ENCODE results near the gene IFI6. TPM values are rescaled to one million over a fixed set of nuclear protein-coding genes. Genes with fewer than 3 reads are reported as not detected.

IFI6 gene
- total RNA-seq, 1 experiment from 2014 or later: 44.5 TPM

DNA sequence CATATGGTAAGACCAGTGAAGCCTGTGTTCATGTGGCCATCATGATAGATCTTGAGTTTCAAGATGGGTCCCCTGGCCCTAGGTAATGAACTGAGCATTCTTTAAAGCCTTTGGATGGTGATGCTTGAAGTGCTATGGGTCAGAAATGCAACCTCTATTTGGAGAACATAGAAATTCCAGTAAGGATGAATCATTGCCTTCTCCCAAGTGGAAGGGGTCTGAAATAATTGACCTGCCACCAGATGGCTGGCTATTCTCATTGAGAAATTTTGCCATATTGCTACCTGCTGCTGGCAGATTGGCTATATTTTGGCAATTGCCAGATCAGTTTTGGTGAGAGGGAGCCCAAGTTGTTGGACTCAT, 739 bp upstream of the IFI6 start:
- POLR2A ChIA-PET: interaction anchor here (1.0 to 1.8 kb wide), 3 partner anchors 52 to 158 kb away, joined by 3 to 7 read pairs (median 4); partner anchors contain the start of genes FAM76A, PPP1R8 and STX12
- H3K4me1 Mint-ChIP-seq (ENCODE audit: low read depth, unreplicated experiment): peaks cover 6% of the 10 kb centered on the region
- no peaks in the 10 kb centered on the region for H3K27me3 ChIP-seq (replicated peaks; ENCODE audit: control insufficient read depth, insufficient read depth, low read length)
- no peaks in the 10 kb centered on the region for H3K36me3 ChIP-seq (ENCODE audit: control insufficient read depth, insufficient read depth, low read length)
- peaks cover 12% of the 10 kb centered on the region for H3K4me1 ChIP-seq
- no peaks in the 10 kb centered on the region for H3K27me3 Mint-ChIP-seq (ENCODE audit: insufficient read depth, unreplicated experiment)
- peak overlapping the region; percentile 19 for H3K27ac Mint-ChIP-seq (ENCODE audit: unreplicated experiment)
- peaks cover 5% of the 10 kb centered on the region for H3K36me3 Mint-ChIP-seq (ENCODE audit: insufficient read depth, unreplicated experiment)
- peak overlapping the region; percentile 62 for H3K4me3 Mint-ChIP-seq (ENCODE audit: unreplicated experiment)
- H3K9me3 Mint-ChIP-seq (ENCODE audit: unreplicated experiment): no peaks in the 10 kb centered on the region
- DNase-seq: no peak
- intact Hi-C loops (cut with micrococcal nuclease; ENCODE audit: unreplicated experiment): loop anchor here (1.0 kb wide), 1 partner anchor 53 kb away; the partner anchor contains the start of gene FAM76A
- CTCF ChIA-PET: interaction anchor here (1.1 to 1.5 kb wide), 4 partner anchors 10 to 144 kb away, joined by 4 to 20 read pairs (median 5); partner anchors contain the start of genes FAM76A and STX12
- peak overlapping the region; percentile 6 for H3K4me3 ChIP-seq (ENCODE audit: low read depth, low read length)
- TF ChIP-seq CTCF (IDR thresholded peaks at IDR 0.05; ENCODE audit: insufficient read depth in 1 of 2, low read depth in 1 of 2, low read length in 1 of 2, severe bottlenecking in 1 of 2, unreplicated experiment in 1 of 2): no peak
- no TSS peak for BruUV-seq (replicated peaks)
- H3K9me3 ChIP-seq: no peaks in the 10 kb centered on the region

DNA sequence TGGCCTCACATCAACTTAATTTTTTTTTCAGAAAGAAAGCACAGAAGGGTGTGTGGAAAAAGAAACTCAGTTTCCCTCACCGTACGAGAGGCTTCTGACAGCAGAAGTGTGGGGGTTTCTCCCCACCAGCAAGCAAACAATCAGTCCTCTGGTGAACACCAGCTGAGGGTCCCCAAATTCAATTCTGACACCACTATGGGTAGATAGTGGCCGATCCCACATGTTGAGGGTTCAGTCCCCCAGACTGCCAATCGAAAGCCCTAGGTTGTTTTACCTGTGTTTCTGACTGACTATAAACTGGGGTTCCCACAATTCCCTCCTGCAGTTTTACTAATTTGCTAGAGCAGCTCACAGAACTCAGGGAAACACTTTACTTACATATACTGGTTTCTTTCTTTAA, 2.1 kb downstream of the IFI6 start:
- no peaks in the 10 kb centered on the region for H3K27me3 Mint-ChIP-seq (ENCODE audit: insufficient read depth, unreplicated experiment)
- intact Hi-C loops (cut with micrococcal nuclease; ENCODE audit: unreplicated experiment): no loop called here
- H3K4me1 Mint-ChIP-seq (ENCODE audit: low read depth, unreplicated experiment): peaks cover 6% of the 10 kb centered on the region
- no peaks in the 10 kb centered on the region for H3K27me3 ChIP-seq (replicated peaks; ENCODE audit: control insufficient read depth, insufficient read depth, low read length)
- H3K36me3 ChIP-seq (ENCODE audit: control insufficient read depth, insufficient read depth, low read length): no peaks in the 10 kb centered on the region
- no peaks in the 10 kb centered on the region for H3K9me3 Mint-ChIP-seq (ENCODE audit: unreplicated experiment)
- CTCF ChIA-PET: interaction anchor here (0.6 to 1.6 kb wide), 11 partner anchors 41 to 147 kb away, joined by 3 to 11 read pairs (median 5); partner anchors contain the start of gene FAM76A
- POLR2A ChIA-PET: interaction anchor here (1.3 kb wide), 1 partner anchor 56 kb away, joined by 9 read pairs; the partner anchor contains the start of gene FAM76A
- H3K4me3 ChIP-seq (ENCODE audit: low read depth, low read length): no peak overlapping the region
- no peaks in the 10 kb centered on the region for H3K9me3 ChIP-seq
- peaks cover 5% of the 10 kb centered on the region for H3K36me3 Mint-ChIP-seq (ENCODE audit: insufficient read depth, unreplicated experiment)
- H3K4me3 Mint-ChIP-seq (ENCODE audit: unreplicated experiment): no peak overlapping the region
- H3K4me1 ChIP-seq: peaks cover 12% of the 10 kb centered on the region
- TF ChIP-seq CTCF (IDR thresholded peaks at IDR 0.05; ENCODE audit: insufficient read depth in 1 of 2, low read depth in 1 of 2, low read length in 1 of 2, severe bottlenecking in 1 of 2, unreplicated experiment in 1 of 2): no peak
- no peak overlapping the region for H3K27ac Mint-ChIP-seq (ENCODE audit: unreplicated experiment)
- BruUV-seq (replicated peaks): no TSS peak
- DNase-seq: no peak

- Mint-ChIP-seq H3K27ac (ENCODE audit: unreplicated experiment) (no peak overlapping the region), H3K9me3 (ENCODE audit: unreplicated experiment) (no peaks in the 10 kb centered on the region), H3K4me1 (ENCODE audit: low read depth, unreplicated experiment) (peaks cover 6% of the 10 kb centered on the region), H3K27me3 (ENCODE audit: insufficient read depth, unreplicated experiment) (no peaks in the 10 kb centered on the region), H3K36me3 (ENCODE audit: insufficient read depth, unreplicated experiment) (peaks cover 5% of the 10 kb centered on the region), H3K4me3 (ENCODE audit: unreplicated experiment) (peak overlapping the region; percentile 53)
- Histone ChIP-seq H3K4me3 (ENCODE audit: low read depth, low read length) (peak overlapping the region; percentile 18; the same call in 1 of the 2 replicates), H3K9me3 (no peaks in the 10 kb centered on the region), H3K4me1 (peaks cover 12% of the 10 kb centered on the region), H3K27me3 (replicated peaks; ENCODE audit: control insufficient read depth, insufficient read depth, low read length) (no peaks in the 10 kb centered on the region), H3K36me3 (ENCODE audit: control insufficient read depth, insufficient read depth, low read length) (no peaks in the 10 kb centered on the region)
- TF ChIP-seq CTCF (IDR thresholded peaks at IDR 0.05; ENCODE audit: insufficient read depth in 1 of 2, low read depth in 1 of 2, low read length in 1 of 2, severe bottlenecking in 1 of 2, unreplicated experiment in 1 of 2): peak; percentile 77 to 92
- peak; percentile 69 to 86 for DNase-seq
- ChIA-PET POLR2A (interaction anchor here (1.3 kb wide), 1 partner anchor 56 kb away, joined by 9 read pairs; the partner anchor contains the start of gene FAM76A), CTCF (interaction anchor here (0.6 to 1.6 kb wide), 13 partner anchors 10 to 201 kb away, joined by 3 to 11 read pairs (median 4); partner anchors contain the start of gene FAM76A)
- intact Hi-C loops (cut with micrococcal nuclease; ENCODE audit: unreplicated experiment): no loop called here
- no TSS peak for BruUV-seq (replicated peaks)
Observed at GRCh38 chr1:27668808-27669723, 2.9 kb downstream of the IFI6 start.
